Pancreas (tissue), 10 donors: Measurements from ENCODE around the gene PLPP2. TPM values are rescaled to one million over a fixed set of nuclear protein-coding genes. Genes with fewer than 3 reads are reported as not detected.

Source experiments
- ATAC-seq, 4 donors: fragments of 200-7000 bp; cut with Tn5 transposase; one replicate each; pipeline versions ENCODE4 v1.8.0 to v1.9.1; 2020; ENCODE audit warnings: mild to moderate bottlenecking in 4 of 4, moderate library complexity in 4 of 4
- DNase-seq, 6 donors: peaks; one replicate each; pipeline ENCODE4 v3.0.0-alpha.2; 2020
- FAIRE-seq: peaks from 2 replicates; lab custom pipeline; 2012; peaks lifted over from hg19 to GRCh38; lab: Jason Lieb, UNC
- H3K27ac ChIP-seq, 4 donors: fragments of 200-600 bp; sonication (generic); 1 replicate in 3 of 4; 2 replicates in 1 of 4; pipeline versions ENCODE4 v1.5.0 to v1.8.0; 2020
- H3K27me3 ChIP-seq, 4 donors: fragments of 200-600 bp; one replicate each; pipeline ENCODE4 v1.8.0; 2021
- H3K36me3 ChIP-seq, 3 donors: fragments of 200-600 bp; sonication (generic) in 1 of 3; one replicate each; pipeline versions ENCODE4 v1.5.0 to v1.8.0; 2020 to 2021
- H3K4me1 ChIP-seq, 3 donors: fragments of 200-600 bp; one replicate each; pipeline ENCODE4 v1.8.0; 2021
- H3K4me3 ChIP-seq, 4 donors: fragments of 200-600 bp; sonication (generic) in 2 of 4; one replicate each; pipeline versions ENCODE4 v1.5.0 to v1.8.0; 2020 to 2021
- H3K9me3 ChIP-seq, 4 donors: fragments of 200-600 bp; one replicate each; pipeline ENCODE4 v1.8.0; 2021
- WGBS, 2 donors: extraction: QIAGEN DNeasy Blood & Tissue Kit; methylation state at CpG; one replicate each; pipeline ENCODE4 v1.1.7; 2013; 5-methylcytosine and 5-hydroxymethylcytosine counted together
- intact Hi-C, 3 donors: fragments of 100-400 bp; cut with DNase I; formaldehyde crosslinking; loops; one replicate each; pipeline versions ENCODE4 v1.11.1 to v1.14.2; 2022
- polyA plus RNA-seq, 2 donors: library from polyadenylated mRNA; stranded (reverse); fragments of 200-250 nt; gene quantifications; one replicate each; pipeline ENCODE4 v1.2.3, GENCODE V29; 2013
- total RNA-seq, 6 donors: library from RNA; stranded (reverse); fragmentation: NEBNext Ultra II Directional in 4 of 6; extraction: Animal tissue kit (Norgen Biotek cat#: 25700) in 4 of 6; gene quantifications; one replicate each; pipeline versions ENCODE4 v1.2.1 to v1.2.4, GENCODE V29; 2021 to 2023
- TF ChIP-seq, protein P1 (sequence below), 4 donors: fragments of 200-600 bp; sonication (generic) in 3 of 4; IDR thresholded peaks; one replicate each; pipeline versions ENCODE4 v1.5.0 to v1.8.0; 2021; ENCODE audit warnings: antibody characterized with exemption in 4 of 4
- donor health status: healthy with polysubstance abuse.
- donor health status: DM: no; HTN: no; CAD: no; lungs with moderate emphysema.
- donor health status: DM: no; HTN: no; CAD: no.
- donor health status: control.
- donor health status: control.
- donor health status: Bipolar disorder and iron deficiency.
- donor health status: DM: yes; HTN: yes; CAD: no.
- donor health status: DM: no; HTN: no; CAD: no.
- donor health status: DM: no; HTN: no; CAD: no.
- donor health status: DM: yes; HTN: yes; CAD: no.

The PLPP2 gene
- total RNA-seq (10 to 100 TPM; 15.7 to 44.0 (median 24.8) TPM), polyA plus RNA-seq (10 to 100 TPM; 67.3 to 93.8 TPM)

DNA sequence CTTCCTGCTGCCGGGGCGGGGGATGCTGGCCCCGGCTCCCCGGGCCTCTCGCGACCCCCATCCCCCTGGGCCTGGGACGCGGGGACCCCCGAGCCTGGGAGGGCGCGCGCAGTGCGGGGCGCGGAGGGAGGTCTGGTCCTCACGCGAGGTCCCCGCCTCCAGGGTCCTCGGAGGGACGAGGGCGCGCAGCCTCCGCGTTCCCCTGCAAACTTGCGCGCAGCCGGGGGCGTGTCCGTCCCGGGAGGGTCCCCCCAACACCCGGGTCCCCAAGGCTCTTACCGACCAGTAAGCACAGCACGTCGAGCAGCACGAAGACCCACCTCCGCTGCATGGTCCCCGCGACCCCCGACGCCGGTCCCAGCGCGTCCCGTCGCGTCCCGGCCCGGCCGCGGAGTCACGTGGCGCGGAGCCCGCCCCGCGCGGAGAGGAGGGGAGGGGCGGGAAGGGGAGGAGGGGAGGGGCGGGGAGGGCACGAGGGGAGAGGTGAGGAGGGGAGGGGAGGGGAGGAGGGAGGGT is at the start of gene PLPP2:
PLPP2 (minus strand) TSS at position 398 of the 516 bp plus-strand sequence; CDS start at position 331, 67 bp downstream.
- H3K27ac ChIP-seq, result peak within 1 kb of the TSS; percentile 77 to 90 (median 86)
- peaks cover 0 to 12% (median 10%) of the 10 kb centered on the region in 3 donors for H3K4me1 ChIP-seq
- H3K4me3 ChIP-seq, result peak within 1 kb of the TSS; percentile 28 to 52 (median 38)
- H3K9me3 ChIP-seq, result no peaks in the 10 kb centered on the region
- WGBS, 2 donors, result 4 to 6% methylated on average over 21 to 55 of the region's 60 CpGs
- intact Hi-C loops, result no loop called here
- FAIRE-seq (no peak), ATAC-seq (peak in 2 of 4 donors; percentile 19 to 21), DNase-seq (peak in 4 of 6 donors; percentile 61 to 80 (median 68))
- H3K36me3 ChIP-seq, result no peaks in the 10 kb centered on the region
- H3K27me3 ChIP-seq, result no peaks in the 10 kb centered on the region
- TF ChIP-seq, protein P1, sequence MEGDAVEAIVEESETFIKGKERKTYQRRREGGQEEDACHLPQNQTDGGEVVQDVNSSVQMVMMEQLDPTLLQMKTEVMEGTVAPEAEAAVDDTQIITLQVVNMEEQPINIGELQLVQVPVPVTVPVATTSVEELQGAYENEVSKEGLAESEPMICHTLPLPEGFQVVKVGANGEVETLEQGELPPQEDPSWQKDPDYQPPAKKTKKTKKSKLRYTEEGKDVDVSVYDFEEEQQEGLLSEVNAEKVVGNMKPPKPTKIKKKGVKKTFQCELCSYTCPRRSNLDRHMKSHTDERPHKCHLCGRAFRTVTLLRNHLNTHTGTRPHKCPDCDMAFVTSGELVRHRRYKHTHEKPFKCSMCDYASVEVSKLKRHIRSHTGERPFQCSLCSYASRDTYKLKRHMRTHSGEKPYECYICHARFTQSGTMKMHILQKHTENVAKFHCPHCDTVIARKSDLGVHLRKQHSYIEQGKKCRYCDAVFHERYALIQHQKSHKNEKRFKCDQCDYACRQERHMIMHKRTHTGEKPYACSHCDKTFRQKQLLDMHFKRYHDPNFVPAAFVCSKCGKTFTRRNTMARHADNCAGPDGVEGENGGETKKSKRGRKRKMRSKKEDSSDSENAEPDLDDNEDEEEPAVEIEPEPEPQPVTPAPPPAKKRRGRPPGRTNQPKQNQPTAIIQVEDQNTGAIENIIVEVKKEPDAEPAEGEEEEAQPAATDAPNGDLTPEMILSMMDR (IDR thresholded peaks at IDR 0.05), result no peak

DNA sequence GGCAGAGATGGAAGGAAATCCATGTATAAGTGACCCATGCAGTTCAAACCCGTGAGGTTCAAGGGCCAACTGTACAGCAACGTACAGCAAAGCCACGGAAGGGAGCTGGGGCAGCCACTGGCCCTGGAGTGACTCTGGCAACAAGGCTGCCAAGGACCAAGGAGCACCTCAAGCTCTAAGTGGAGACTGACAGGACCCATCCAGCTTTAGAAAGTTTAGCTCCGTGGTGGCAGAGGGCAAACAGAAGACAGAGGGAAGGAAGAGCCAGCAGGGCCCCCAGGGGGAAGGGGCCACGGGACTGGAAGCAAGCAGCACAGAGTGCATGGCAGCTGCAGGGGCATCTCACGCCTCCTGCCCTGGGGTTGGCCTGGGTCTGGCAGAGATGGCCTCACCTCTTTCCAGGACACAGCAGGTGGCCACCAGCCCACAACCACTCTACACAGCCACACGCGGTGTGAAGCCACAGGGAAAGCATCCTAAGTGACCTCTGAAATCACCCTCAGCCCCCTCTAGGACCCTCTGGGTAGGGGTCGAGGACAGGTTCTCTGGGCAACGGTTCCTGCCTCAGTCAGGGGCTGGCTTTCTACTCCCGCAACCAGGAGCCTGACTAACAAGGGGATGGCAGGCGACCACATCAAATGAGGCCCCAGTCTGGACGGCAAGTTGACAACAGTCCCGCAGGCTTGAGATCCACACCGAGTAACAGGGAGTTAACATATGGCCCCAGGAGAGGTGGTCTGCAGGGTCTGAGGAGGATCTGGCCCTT is 49.6 kb upstream of the PLPP2 start:
- Histone ChIP-seq H3K36me3 (no peaks in the 10 kb centered on the region), H3K9me3 (no peaks in the 10 kb centered on the region), H3K27me3 (no peaks in the 10 kb centered on the region), H3K27ac (no peak overlapping the region), H3K4me3 (no peak overlapping the region), H3K4me1 (peaks cover 7 to 18% (median 7%) of the 10 kb centered on the region in 3 donors)
- FAIRE-seq, result no peak
- TF ChIP-seq, protein P1 (IDR thresholded peaks at IDR 0.05), result no peak
- DNase-seq, result no peak
- intact Hi-C loops, result no loop called here
- ATAC-seq, result no peak
- 80 to 86% methylated on average over 15 of the region's 15 CpGs for WGBS, 2 donors

DNA sequence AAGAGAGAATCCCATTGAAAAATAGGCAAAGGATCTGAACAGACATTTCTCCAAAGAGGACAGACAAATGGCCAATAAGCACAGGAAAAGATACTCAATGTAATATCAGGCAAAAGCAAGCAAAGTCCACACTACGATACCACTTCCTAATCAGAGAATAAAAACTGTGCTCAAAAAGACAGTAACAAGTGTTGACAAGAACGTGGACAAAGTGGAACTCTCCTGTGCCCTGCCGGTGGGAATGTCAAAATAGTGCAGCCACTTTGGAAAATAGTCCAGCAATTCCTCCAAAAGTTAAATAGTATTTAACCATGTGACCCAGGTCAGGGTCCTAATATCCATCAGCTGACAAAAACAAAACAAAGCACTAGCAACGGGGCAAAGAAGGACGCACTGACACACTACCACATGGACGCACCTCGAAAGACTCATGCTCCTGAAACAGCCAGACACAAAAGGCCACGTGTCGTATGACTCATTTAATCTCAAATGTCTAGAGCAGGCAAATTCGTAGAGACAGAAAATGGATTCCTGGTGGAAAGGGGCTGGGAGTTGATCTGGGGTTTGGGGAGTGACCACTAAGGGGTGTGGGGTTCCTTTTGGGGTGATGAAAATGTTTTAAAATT is 48.2 kb upstream of the PLPP2 start:
- ATAC-seq (no peak), FAIRE-seq (no peak), DNase-seq (no peak)
- H3K4me3 ChIP-seq, result no peak overlapping the region
- TF ChIP-seq, protein P1 (IDR thresholded peaks at IDR 0.05), result no peak
- H3K27ac ChIP-seq, result no peak overlapping the region
- no peaks in the 10 kb centered on the region for H3K27me3 ChIP-seq
- no peaks in the 10 kb centered on the region for H3K36me3 ChIP-seq
- peaks cover 7 to 18% (median 7%) of the 10 kb centered on the region in 3 donors for H3K4me1 ChIP-seq
- no peaks in the 10 kb centered on the region for H3K9me3 ChIP-seq
- intact Hi-C loops, result no loop called here
- 91 to 96% methylated on average over 10 of the region's 10 CpGs for WGBS, 2 donors

DNA sequence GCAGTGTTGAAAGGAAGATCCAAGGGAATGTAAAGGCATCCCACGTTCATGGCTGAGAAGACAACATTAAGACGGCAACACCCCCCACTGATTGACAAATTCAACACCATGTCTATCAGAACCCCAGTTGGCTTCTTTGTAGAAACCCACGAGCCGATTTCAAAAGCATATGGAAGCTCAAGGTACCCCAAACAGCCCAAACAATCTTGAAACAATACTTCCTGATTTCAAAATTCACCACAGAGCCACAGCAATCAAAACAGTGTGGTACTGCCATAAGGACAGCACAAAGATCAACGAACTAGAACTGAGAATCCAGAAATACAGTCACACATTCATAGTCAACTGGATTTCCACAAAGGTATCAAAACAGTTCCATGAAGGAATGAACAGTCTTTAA is 47.2 kb upstream of the PLPP2 start:
- no peak for ATAC-seq
- WGBS, 2 donors, result 90 to 94% methylated on average over 5 of the region's 5 CpGs
- Histone ChIP-seq H3K4me1 (peaks cover 6 to 18% (median 7%) of the 10 kb centered on the region in 3 donors), H3K36me3 (peaks cover 0 to 2% (median 0%) of the 10 kb centered on the region in 3 donors), H3K4me3 (no peak overlapping the region), H3K27ac (no peak overlapping the region), H3K9me3 (no peaks in the 10 kb centered on the region), H3K27me3 (no peaks in the 10 kb centered on the region)
- intact Hi-C loops, result no loop called here
- no peak for FAIRE-seq
- TF ChIP-seq, protein P1 (IDR thresholded peaks at IDR 0.05), result no peak
- no peak for DNase-seq
